Upper lobe of right lung (tissue), 1 donor: ENCODE data around the gene C16orf95. TPM values are rescaled to one million over a fixed set of nuclear protein-coding genes. Genes with fewer than 3 reads are reported as not detected.
"Not testable (repeated sequence)": the region's sequence is repeated elsewhere in the genome, so short reads cannot be mapped to it uniquely, and the experiment has no call there.

Experiments
- ATAC-seq: fragments of 200-7000 bp; cut with Tn5 transposase; one replicate; pipeline ENCODE4 v1.9.1; 2020; ENCODE audit warnings: mild to moderate bottlenecking, moderate library complexity
- DNase-seq: peaks from one replicate; pipeline ENCODE4 v3.0.0-alpha.2; 2020
- H3K27ac ChIP-seq: fragments of 200-600 bp; one replicate; pipeline ENCODE4 v1.8.0; 2022
- H3K27me3 ChIP-seq: fragments of 200-600 bp; one replicate; pipeline ENCODE4 v1.8.0; 2022; ENCODE audit warnings: mild to moderate bottlenecking
- H3K36me3 ChIP-seq: fragments of 200-600 bp; one replicate; pipeline ENCODE4 v1.8.0; 2022
- H3K4me1 ChIP-seq: fragments of 200-600 bp; one replicate; pipeline ENCODE4 v1.8.0; 2022
- H3K4me3 ChIP-seq: fragments of 200-600 bp; one replicate; pipeline ENCODE4 v1.8.0; 2022; ENCODE audit warnings: mild to moderate bottlenecking
- H3K9me3 ChIP-seq: fragments of 200-600 bp; one replicate; pipeline ENCODE4 v1.8.0; 2022
- CTCF ChIP-seq: fragments of 200-600 bp; IDR thresholded peaks from one replicate; pipeline ENCODE4 v1.8.0; 2022; ENCODE audit warnings: antibody characterized with exemption
- intact Hi-C: fragments of 100-400 bp; cut with DNase I; formaldehyde crosslinking; loops from one replicate; pipeline ENCODE4 v1.11.0; 2022
- total RNA-seq: library from RNA; stranded (reverse); fragmentation: NEBNext Ultra II Directional; extraction: Animal tissue kit (Norgen Biotek cat#: 25700); gene quantifications from one replicate; pipeline ENCODE4 v1.2.1, GENCODE V29; 2021
- donor health status: DM: no; HTN: yes; CAD: no; lungs with severe emphysema.

Gene C16orf95
- total RNA-seq, 1 donor from 2014 or later = 3.0 TPM

DNA sequence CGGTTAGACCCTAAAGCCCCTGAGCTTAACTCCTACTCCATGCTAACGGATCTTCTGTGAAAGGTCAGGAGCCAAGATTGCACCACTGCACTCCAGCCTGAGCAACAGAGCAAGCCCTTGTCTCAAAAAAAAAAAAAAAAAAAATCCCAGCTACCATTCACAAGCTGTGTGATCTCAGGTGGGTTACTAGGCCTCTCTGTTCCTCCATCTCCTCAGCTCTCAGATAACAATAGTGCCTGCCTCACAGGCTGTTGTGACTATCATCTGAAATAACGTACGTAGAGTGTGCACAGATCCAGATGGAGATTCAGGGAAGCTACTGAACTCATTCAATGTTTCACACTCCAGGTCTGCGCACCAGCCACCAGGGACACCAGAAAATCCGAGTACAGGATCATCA is 57.8 kb downstream of the C16orf95 start:
- TF ChIP-seq CTCF = no peak
- no peaks in the 10 kb centered on the region for H3K36me3 ChIP-seq
- H3K9me3 ChIP-seq = no peaks in the 10 kb centered on the region
- no peaks in the 10 kb centered on the region for H3K27me3 ChIP-seq
- no peak overlapping the region for H3K4me3 ChIP-seq
- no peaks in the 10 kb centered on the region for H3K4me1 ChIP-seq
- intact Hi-C loops = no loop called here
- H3K27ac ChIP-seq = no peak overlapping the region
- DNase-seq = no peak
- ATAC-seq = no peak

- H3K27ac ChIP-seq, ATAC-seq, H3K36me3 ChIP-seq, H3K4me3 ChIP-seq, intact Hi-C loops, DNase-seq, H3K27me3 ChIP-seq, H3K4me1 ChIP-seq, H3K9me3 ChIP-seq: not testable (repeated sequence)
Observed at GRCh38 chr16:87258653-87259052, 58.5 kb downstream of the C16orf95 start.

DNA sequence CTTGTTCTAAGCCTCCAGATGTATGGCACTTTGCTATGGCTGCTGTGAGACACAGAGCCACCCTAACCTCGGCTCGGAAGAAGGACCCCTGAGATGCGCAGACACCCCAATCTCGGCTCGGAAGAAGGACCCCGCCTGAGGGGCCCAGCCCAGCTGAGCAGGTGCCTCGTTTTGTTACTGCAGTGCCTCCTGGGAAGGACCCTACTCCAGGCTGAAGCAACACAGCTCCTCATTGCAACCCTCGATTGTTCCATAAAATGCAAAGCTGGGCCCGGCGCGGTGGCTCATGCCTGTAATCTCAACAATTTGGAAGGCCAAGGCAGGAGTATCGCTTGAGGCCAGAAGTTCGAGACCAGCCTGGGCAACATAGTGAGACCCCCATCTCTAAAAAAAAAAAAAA is 61.3 kb downstream of the C16orf95 start:
- no peak overlapping the region for H3K4me3 ChIP-seq
- no peaks in the 10 kb centered on the region for H3K27me3 ChIP-seq
- peak; percentile 46 for DNase-seq
- ATAC-seq = no peak
- H3K4me1 ChIP-seq = no peaks in the 10 kb centered on the region
- intact Hi-C loops = no loop called here
- no peak overlapping the region for H3K27ac ChIP-seq
- no peaks in the 10 kb centered on the region for H3K9me3 ChIP-seq
- TF ChIP-seq CTCF = no peak
- H3K36me3 ChIP-seq = no peaks in the 10 kb centered on the region

GRCh38 chr16:87254734-87255133 is 62.5 kb downstream of the C16orf95 start:
- intact Hi-C loops = no loop called here
- Histone ChIP-seq H3K36me3 (no peaks in the 10 kb centered on the region), H3K4me1 (no peaks in the 10 kb centered on the region), H3K4me3 (no peak overlapping the region), H3K27me3 (no peaks in the 10 kb centered on the region), H3K27ac (no peak overlapping the region), H3K9me3 (no peaks in the 10 kb centered on the region)
- DNase-seq = peak; percentile 16
- no peak for ATAC-seq
- no peak for TF ChIP-seq CTCF

DNA sequence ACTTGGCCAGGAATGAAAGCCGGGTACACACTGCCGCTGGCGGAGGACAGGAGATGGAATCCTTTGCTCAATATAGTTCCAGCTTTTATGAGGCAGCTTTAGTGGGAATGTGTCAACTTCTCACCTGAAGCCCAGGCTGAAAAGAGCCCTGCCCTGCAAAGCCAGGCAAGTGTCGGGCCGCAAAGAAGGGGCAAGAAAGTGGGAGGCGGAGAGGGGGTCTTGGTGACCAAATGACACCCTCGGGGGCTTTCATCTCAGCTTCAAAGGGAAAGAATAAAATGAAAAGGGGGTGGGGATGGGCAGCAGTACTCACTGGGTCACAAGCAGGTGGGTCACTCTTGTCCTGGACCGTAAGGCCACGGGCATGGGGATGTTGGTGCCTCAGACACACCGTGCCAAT is 62.9 kb downstream of the C16orf95 start:
- no peaks in the 10 kb centered on the region for H3K4me1 ChIP-seq
- DNase-seq = peak; percentile 54
- H3K27ac ChIP-seq = no peak overlapping the region
- no peaks in the 10 kb centered on the region for H3K27me3 ChIP-seq
- no peaks in the 10 kb centered on the region for H3K9me3 ChIP-seq
- H3K36me3 ChIP-seq = no peaks in the 10 kb centered on the region
- no peak for ATAC-seq
- no peak for TF ChIP-seq CTCF
- intact Hi-C loops = no loop called here
- no peak overlapping the region for H3K4me3 ChIP-seq

DNA sequence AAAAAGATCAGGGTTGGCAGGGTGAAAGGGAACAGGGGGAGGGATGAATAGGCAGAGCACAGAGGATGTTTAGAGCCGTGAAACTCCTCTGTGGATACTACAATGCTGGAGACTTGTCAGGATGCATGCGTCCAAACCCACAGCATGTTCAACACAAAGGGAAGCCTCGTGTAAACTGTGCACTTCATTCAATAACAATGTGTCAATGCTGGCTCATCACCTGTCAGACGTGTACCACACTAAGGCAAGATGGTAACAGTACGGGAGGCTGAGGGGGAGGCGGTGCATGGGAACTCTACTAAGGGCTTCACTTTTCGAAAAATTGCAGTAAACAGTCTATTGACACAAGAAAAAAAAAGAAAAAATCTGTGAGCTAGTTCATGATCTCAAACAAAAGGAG is 63.7 kb downstream of the C16orf95 start:
- Histone ChIP-seq H3K4me1 (no peaks in the 10 kb centered on the region), H3K27ac (no peak overlapping the region), H3K36me3 (no peaks in the 10 kb centered on the region), H3K4me3 (no peak overlapping the region), H3K27me3 (no peaks in the 10 kb centered on the region), H3K9me3 (no peaks in the 10 kb centered on the region)
- TF ChIP-seq CTCF = no peak
- ATAC-seq = no peak
- DNase-seq = peak; percentile 2
- intact Hi-C loops = no loop called here

Other genes starting within 250 kb of the C16orf95 start
- 29.9 TPM for gene FBXO31, start 66.4 kb upstream of the C16orf95 start, total RNA-seq
- gene MAP1LC3B, start 74.9 kb upstream of the C16orf95 start, total RNA-seq = 70.4 TPM
- gene ZCCHC14, start 175.6 kb upstream of the C16orf95 start, total RNA-seq = 27.2 TPM